A549 (cell line): Measurements from ENCODE around the gene NEURL2.

Experiments used
- CHD2 ChIP-seq: fragments of 150-350 bp; IDR thresholded peaks from 2 replicates; pipeline ENCODE4 v1.6.1; 2014; ENCODE audit warnings: low read length; ENCODE audit not compliant: partially characterized antibody
- CTCF ChIP-seq: fragments of >200 bp; sonication (Bioruptor Twin); formaldehyde crosslinking; IDR thresholded peaks from 3 replicates; pipeline ENCODE4 v1.5.1; 2016
- E2F6 ChIP-seq: IDR thresholded peaks from 2 replicates; pipeline ENCODE4 v1.6.1; 2012; ENCODE audit warnings: low read depth, borderline replicate concordance
- EP300 ChIP-seq, 2 experiments: fragments of >200 bp; sonication (Bioruptor Twin); formaldehyde crosslinking; IDR thresholded peaks; 2 replicates in 1 of 2; 3 replicates in 1 of 2; pipeline ENCODE4 v1.6.1; 2016 to 2017
- HDAC2 ChIP-seq: fragments of 200-600 bp; sonication (generic); IDR thresholded peaks from 2 replicates; pipeline ENCODE4 v1.6.1; 2016
- MAFK ChIP-seq: fragments of 450-650 bp; IDR thresholded peaks from 2 replicates; pipeline ENCODE4 v1.6.1; 2014; ENCODE audit not compliant: partially characterized antibody
- MAX ChIP-seq: IDR thresholded peaks from 2 replicates; pipeline ENCODE4 v1.6.1; 2012
- NPAS2 ChIP-seq: fragments of 250-450 bp; sonication (Bioruptor Pico); IDR thresholded peaks from 2 replicates; pipeline ENCODE4 v1.8.0; 2022; ENCODE audit warnings: mild to moderate bottlenecking, moderate library complexity, borderline replicate concordance
- POLR2A ChIP-seq: IDR thresholded peaks from 2 replicates; pipeline ENCODE4 v1.6.1; 2012; ENCODE audit warnings: mild to moderate bottlenecking, low read length
- USF2 ChIP-seq: fragments of 450-650 bp; IDR thresholded peaks from 2 replicates; pipeline ENCODE4 v1.6.1; 2014; ENCODE audit warnings: antibody characterized with exemption

- TF ChIP-seq MAX (no peak), CTCF (no peak), USF2 (no peak), CHD2 (no peak), HDAC2 (no peak), POLR2A (no peak), NPAS2 (CRISPR knock-in tag) (no peak), EP300 (IDR thresholded peaks at IDR 0.05) (no peak), MAFK (no peak), E2F6 (no peak)
Observed at GRCh38 chr20:45913116-45913515, 22.1 kb upstream of the NEURL2 start.
